H1 (cell line): ENCODE measurements around the gene GPR150. TPM values are rescaled to one million over a fixed set of nuclear protein-coding genes. Genes with fewer than 3 reads are reported as not detected.

Experiments
- CTCF ChIA-PET: fragments of 300-600 bp; sonication (Branson Sonifier 250); formaldehyde crosslinking; loops from one replicate; lab custom pipeline; 2021; ENCODE audit not compliant: partially characterized antibody; lab: Charles Lee
- POLR2A ChIA-PET: fragments of 300-600 bp; sonication (Branson Sonifier 250); formaldehyde crosslinking; loops from one replicate; lab custom pipeline; 2021; ENCODE audit warnings: inconsistent platforms; ENCODE audit not compliant: partially characterized antibody; lab: Charles Lee
- DNase-seq, 2 experiments: peaks; one replicate each; pipeline versions ENCODE4 v3.0.0 to v3.0.0-alpha.2; 2010 to 2022; ENCODE audit warnings: low spot score in 2 of 2, low read depth in 1 of 2, mixed read lengths in 1 of 2
- FAIRE-seq: peaks from 2 replicates; lab custom pipeline; 2011; peaks lifted over from hg19 to GRCh38; lab: Jason Lieb, UNC
- H2AFZ ChIP-seq: 2 replicates; pipeline ENCODE4 v1.8.1; 2012; ENCODE audit warnings: low read length, inconsistent platforms
- H2AK5ac ChIP-seq: 2 replicates; pipeline ENCODE4 v1.6.1; 2013; ENCODE audit warnings: low read depth, low read length
- H2BK120ac ChIP-seq: replicated peaks from 2 replicates; pipeline ENCODE3; 2013; ENCODE audit warnings: low read depth, low read length, inconsistent platforms
- H2BK12ac ChIP-seq: 2 replicates; pipeline ENCODE4 v1.6.1; 2013; ENCODE audit warnings: low read depth, low read length
- H2BK15ac ChIP-seq: 2 replicates; pipeline ENCODE4 v1.6.1; 2013; ENCODE audit warnings: low read length
- H2BK20ac ChIP-seq: 2 replicates; pipeline ENCODE4 v1.6.1; 2013; ENCODE audit warnings: low read length
- H2BK5ac ChIP-seq: 2 replicates; pipeline ENCODE4 v1.6.1; 2013; ENCODE audit warnings: low read depth, low read length
- H3K14ac ChIP-seq: 2 replicates; pipeline ENCODE4 v1.6.1; 2013; ENCODE audit warnings: inconsistent platforms; ENCODE audit not compliant: insufficient read length
- H3K18ac ChIP-seq: 2 replicates; pipeline ENCODE4 v1.6.1; 2013; ENCODE audit warnings: low read length; ENCODE audit errors: extremely low read depth
- H3K23ac ChIP-seq: 2 replicates; pipeline ENCODE4 v1.6.1; 2013; ENCODE audit warnings: inconsistent platforms; ENCODE audit not compliant: insufficient read length
- H3K23me2 ChIP-seq: 2 replicates; pipeline ENCODE4 v1.6.1; 2013; ENCODE audit warnings: low read depth, low read length
- H3K27ac ChIP-seq: 2 replicates; pipeline ENCODE4 v1.6.1; 2011; ENCODE audit warnings: low read depth, low read length, inconsistent platforms
- H3K27me3 ChIP-seq, 4 experiments: replicated peaks in 1 of 4; 1 replicate in 1 of 4; 2 replicates in 3 of 4; pipeline versions ENCODE4 v1.6.1 to v1.8.1; 2011 to 2013; ENCODE audit warnings: low read length in 3 of 4, mild to moderate bottlenecking in 3 of 4, inconsistent platforms in 2 of 4, mixed read lengths in 2 of 4, moderate library complexity in 1 of 4; ENCODE audit not compliant: control insufficient read depth in 3 of 4, insufficient read depth in 3 of 4; ENCODE audit errors: extremely low read depth in 1 of 4
- H3K36me3 ChIP-seq, 4 experiments: 2 replicates each; pipeline versions ENCODE4 v1.6.1 to v1.8.1; 2011 to 2013; ENCODE audit warnings: mild to moderate bottlenecking in 4 of 4, low read length in 3 of 4, moderate library complexity in 2 of 4, control low read depth in 1 of 4, inconsistent platforms in 1 of 4; ENCODE audit not compliant: insufficient read depth in 4 of 4, control insufficient read depth in 2 of 4
- H3K4ac ChIP-seq: replicated peaks from 2 replicates; pipeline ENCODE3; 2013; ENCODE audit warnings: low read length, low read depth, mixed read lengths, inconsistent platforms; ENCODE audit not compliant: insufficient read length
- H3K4me1 ChIP-seq, 4 experiments: replicated peaks in 1 of 4; 1 replicate in 1 of 4; 2 replicates in 3 of 4; pipeline versions ENCODE4 v1.6.1 to v1.8.1; 2011 to 2013; ENCODE audit warnings: low read length in 3 of 4, inconsistent platforms in 2 of 4, mixed read lengths in 1 of 4; ENCODE audit not compliant: insufficient read depth in 4 of 4, control insufficient read depth in 3 of 4
- H3K4me2 ChIP-seq, 2 experiments: 2 replicates each; pipeline versions ENCODE4 v1.6.1 to v1.8.1; 2011 to 2013; ENCODE audit warnings: low read depth in 2 of 2, low read length in 2 of 2, control low read depth in 1 of 2, inconsistent platforms in 1 of 2, mild to moderate bottlenecking in 1 of 2; ENCODE audit not compliant: insufficient read depth in 1 of 2
- H3K4me3 ChIP-seq, 4 experiments: fragments of 200-600, 300-600 bp in 1 of 4; sonication (generic), shearing (Covaris generic), sonication (Bioruptor Twin) in 1 of 4; 2 replicates each; pipeline versions ENCODE4 v1.5.1 to v1.8.1; 2011 to 2016; ENCODE audit warnings: low read length in 4 of 4, low read depth in 3 of 4, control low read depth in 2 of 4, inconsistent platforms in 2 of 4, mild to moderate bottlenecking in 2 of 4, mixed read lengths in 1 of 4, moderate library complexity in 1 of 4; ENCODE audit not compliant: insufficient read depth in 2 of 4; ENCODE audit errors: extremely low read depth in 1 of 4
- H3K56ac ChIP-seq: replicated peaks from 2 replicates; pipeline ENCODE3; 2013; ENCODE audit warnings: low read depth, mild to moderate bottlenecking, mixed read lengths, low read length, inconsistent platforms; ENCODE audit not compliant: insufficient read length
- H3K79me1 ChIP-seq: 2 replicates; pipeline ENCODE4 v1.6.1; 2013; ENCODE audit warnings: low read depth, low read length, control low read depth
- H3K79me2 ChIP-seq, 2 experiments: 2 replicates each; pipeline versions ENCODE4 v1.6.1 to v1.8.1; 2012 to 2013; ENCODE audit warnings: low read length in 2 of 2, mild to moderate bottlenecking in 2 of 2, inconsistent platforms in 1 of 2; ENCODE audit not compliant: insufficient read depth in 2 of 2, control insufficient read depth in 1 of 2
- H3K9ac ChIP-seq, 4 experiments: replicated peaks in 1 of 4; 1 replicate in 1 of 4; 2 replicates in 3 of 4; pipeline versions ENCODE4 v1.6.1 to v1.8.1; 2011 to 2013; ENCODE audit warnings: low read depth in 3 of 4, low read length in 3 of 4, control low read depth in 2 of 4, mild to moderate bottlenecking in 2 of 4, moderate library complexity in 2 of 4, inconsistent platforms in 1 of 4; ENCODE audit errors: extremely low read depth in 1 of 4
- H3K9me3 ChIP-seq, 2 experiments: 2 replicates each; pipeline versions ENCODE4 v1.6.1 to v1.8.1; 2012 to 2013; ENCODE audit warnings: mild to moderate bottlenecking in 2 of 2, moderate library complexity in 2 of 2, control low read depth in 1 of 2, inconsistent platforms in 1 of 2, low read depth in 1 of 2, low read length in 1 of 2, mixed read lengths in 1 of 2; ENCODE audit not compliant: insufficient read depth in 2 of 2
- H4K20me1 ChIP-seq, 2 experiments: replicated peaks in 1 of 2; 2 replicates each; pipeline versions ENCODE3 to v1.8.1; 2011 to 2013; ENCODE audit warnings: inconsistent platforms in 2 of 2, low read length in 2 of 2, mild to moderate bottlenecking in 1 of 2; ENCODE audit not compliant: insufficient read depth in 2 of 2, control insufficient read depth in 1 of 2
- H4K5ac ChIP-seq: 2 replicates; pipeline ENCODE4 v1.6.1; 2013; ENCODE audit warnings: low read length, low read depth, mixed read lengths, inconsistent platforms; ENCODE audit not compliant: insufficient read length
- H4K8ac ChIP-seq: 2 replicates; pipeline ENCODE4 v1.8.0; 2013; ENCODE audit warnings: mild to moderate bottlenecking, moderate library complexity, low read length, inconsistent platforms; ENCODE audit not compliant: insufficient read depth; ENCODE audit errors: extremely low read depth
- H4K91ac ChIP-seq: replicated peaks from 2 replicates; pipeline ENCODE3; 2013; ENCODE audit warnings: low read length, mixed read lengths, inconsistent platforms; ENCODE audit not compliant: insufficient read length
- BCL11A ChIP-seq, 2 experiments: IDR thresholded peaks; one replicate each; pipeline ENCODE4 v1.6.1; 2011; ENCODE audit warnings: low read depth in 2 of 2, low read length in 2 of 2, mild to moderate bottlenecking in 2 of 2
- CEBPB ChIP-seq: IDR thresholded peaks from 2 replicates; pipeline ENCODE4 v1.6.1; 2012; ENCODE audit warnings: low read depth, low read length
- CHD1 ChIP-seq: IDR thresholded peaks from 2 replicates; pipeline ENCODE4 v1.6.1; 2012; ENCODE audit warnings: low read depth, low read length, improper control_type of control experiment
- GTF2F1 ChIP-seq: IDR thresholded peaks from 2 replicates; pipeline ENCODE4 v1.6.1; 2012; ENCODE audit warnings: low read depth, low read length, improper control_type of control experiment, borderline replicate concordance
- HDAC2 ChIP-seq, 2 experiments: fragments of 300-600 bp in 1 of 2; sonication (generic) in 1 of 2; IDR thresholded peaks; 2 replicates each; pipeline ENCODE4 v1.6.1; 2011 to 2012; ENCODE audit warnings: low read depth in 2 of 2, low read length in 2 of 2, mild to moderate bottlenecking in 2 of 2, moderate library complexity in 2 of 2, borderline replicate concordance in 1 of 2, inconsistent platforms in 1 of 2
- PHF8 ChIP-seq: fragments of 200-600 bp; sonication (generic); conservative IDR thresholded peaks from 2 replicates; pipeline ENCODE4 v1.7.1; 2012; ENCODE audit warnings: low read depth, mild to moderate bottlenecking, inconsistent platforms, low read length, moderate library complexity
- RXRA ChIP-seq: IDR thresholded peaks from 2 replicates; pipeline ENCODE4 v1.6.1; 2011; ENCODE audit warnings: low read depth, mild to moderate bottlenecking, low read length, moderate library complexity; ENCODE audit not compliant: insufficient read depth
- SP4 ChIP-seq: IDR thresholded peaks from 2 replicates; pipeline ENCODE4 v1.6.1; 2012; ENCODE audit warnings: low read length, inconsistent platforms
- SUZ12 ChIP-seq: fragments of 200-600 bp; sonication (generic); IDR thresholded peaks from 2 replicates; pipeline ENCODE4 v1.6.1; 2012; ENCODE audit warnings: mild to moderate bottlenecking, inconsistent platforms, low read length, moderate library complexity, mixed read lengths
- TBP ChIP-seq: IDR thresholded peaks from 2 replicates; pipeline ENCODE4 v1.6.1; 2011; ENCODE audit warnings: low read depth, low read length, improper control_type of control experiment
- WGBS, 2 experiments: shearing (Covaris generic) in 1 of 2; methylation state at CpG; one replicate each; pipeline versions ENCODE4 v1.1.6 to v1.1.7; 2013 to 2015; ENCODE audit warnings: low lambda C conversion rate in 2 of 2, mixed read lengths in 2 of 2, inconsistent platforms in 1 of 2, low coverage in 1 of 2, missing lambda C conversion rate in 1 of 2; ENCODE audit not compliant: insufficient replicate concordance in 2 of 2, insufficient coverage in 1 of 2, insufficient read length in 1 of 2; ENCODE audit errors: extremely low coverage in 1 of 2, missing lambda C conversion rate in 1 of 2; 5-methylcytosine and 5-hydroxymethylcytosine counted together
- polyA plus RNA-seq, 7 experiments: library from polyadenylated mRNA; depleted of rRNA in 3 of 7; stranded (reverse) in 5 of 7; unstranded in 2 of 7; fragments of >200 nt in 5 of 7; fragments of 200-250 nt in 2 of 7; gene quantifications; 1 replicate in 5 of 7; 2 replicates in 1 of 7; 4 replicates in 1 of 7; pipeline versions ENCODE4 v1.2.1 to v1.2.3, GENCODE V29; 2011 to 2013; ENCODE audit warnings: missing spikeins in 2 of 7, mixed read lengths in 2 of 7
- total RNA-seq: library from RNA; stranded (reverse); fragmentation: NEBNext Ultra II Directional; extraction: Animal tissue kit (Norgen Biotek cat#: 25700); gene quantifications from 2 replicates; pipeline ENCODE4 v1.2.1, GENCODE V29; 2021

Gene GPR150
- total and polyA plus RNA-seq, 2 of the 8 experiments (the other 6 are each of a cell fraction or from before 2014, with no cell fraction given): 0.14 TPM; not detected in 1

DNA sequence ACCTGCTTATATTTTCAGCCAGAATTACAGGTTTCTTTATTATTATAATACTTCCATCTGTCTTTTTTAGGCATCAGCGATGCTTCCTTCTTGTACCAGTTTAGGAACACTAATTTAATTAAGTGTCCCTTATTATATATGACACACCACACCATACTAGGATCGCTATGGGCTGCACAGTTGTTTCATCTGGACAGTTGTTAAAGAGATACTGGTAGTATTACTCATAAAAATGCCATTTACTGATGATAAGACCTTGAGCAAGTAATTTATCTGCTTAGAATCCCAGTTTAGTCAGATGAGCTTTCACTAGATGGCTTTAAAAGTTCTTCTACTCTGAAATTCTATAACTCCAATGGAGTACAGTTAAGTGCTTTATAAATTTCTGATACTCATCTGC is 47.9 kb upstream of the GPR150 start:
- Histone ChIP-seq H3K14ac (no peak overlapping the region), H3K4ac (no peak overlapping the region), H2BK5ac (no peak overlapping the region), H3K27ac (no peak overlapping the region), H3K4me3 (no peak overlapping the region), H3K9me3 (no peaks in the 10 kb centered on the region), H3K4me1 (no peaks in the 10 kb centered on the region), H3K36me3 (peaks cover 0 to 4% (median 0%) of the 10 kb centered on the region in 4 experiments; a peak in 2 of 8 replicates), H3K56ac (no peak overlapping the region), H4K5ac (no peak overlapping the region), H3K23me2 (no peaks in the 10 kb centered on the region), H3K9ac (no peak overlapping the region), H3K23ac (no peak overlapping the region), H4K8ac (no peak overlapping the region), H3K4me2 (no peak overlapping the region), H2BK15ac (no peak overlapping the region), H3K18ac (no peak overlapping the region), H2BK120ac (no peak overlapping the region), H4K91ac (no peak overlapping the region), H2AK5ac (no peak overlapping the region), H2AFZ (no peak overlapping the region), H3K79me2 (no peaks in the 10 kb centered on the region), H3K79me1 (no peaks in the 10 kb centered on the region), H3K27me3 (no peaks in the 10 kb centered on the region), H2BK12ac (no peak overlapping the region), H2BK20ac (no peak overlapping the region), H4K20me1 (peaks cover 0 to 2% of the 10 kb centered on the region in 2 experiments)
- ChIA-PET CTCF (no interaction called here), POLR2A (no interaction called here)
- WGBS, 2 experiments: 94% methylated on average over 2 of the region's 2 CpGs; no CpG with 5 or more reads in 1 of the 2 experiments
- TF ChIP-seq HDAC2 (IDR thresholded peaks at IDR 0.05; ENCODE audit: borderline replicate concordance in 1 of 2, low read depth in 2 of 2, low read length in 2 of 2) (no peak), GTF2F1 (no peak), SUZ12 (no peak), SP4 (no peak), TBP (no peak), BCL11A (IDR thresholded peaks at IDR 0.05; ENCODE audit: low read depth in 2 of 2, low read length in 2 of 2) (no peak), CEBPB (no peak), RXRA (no peak), CHD1 (no peak), PHF8 (no peak)
- FAIRE-seq (no peak), DNase-seq (no peak)
